ENCODE measurements around the gene RWDD4. TPM values are rescaled to one million over a fixed set of nuclear protein-coding genes. Genes with fewer than 3 reads are reported as not detected.

Gene RWDD4
- total RNA-seq, 4 donors from 2014 or later: 15.1 to 33.9 (median 26.0) TPM

DNA sequence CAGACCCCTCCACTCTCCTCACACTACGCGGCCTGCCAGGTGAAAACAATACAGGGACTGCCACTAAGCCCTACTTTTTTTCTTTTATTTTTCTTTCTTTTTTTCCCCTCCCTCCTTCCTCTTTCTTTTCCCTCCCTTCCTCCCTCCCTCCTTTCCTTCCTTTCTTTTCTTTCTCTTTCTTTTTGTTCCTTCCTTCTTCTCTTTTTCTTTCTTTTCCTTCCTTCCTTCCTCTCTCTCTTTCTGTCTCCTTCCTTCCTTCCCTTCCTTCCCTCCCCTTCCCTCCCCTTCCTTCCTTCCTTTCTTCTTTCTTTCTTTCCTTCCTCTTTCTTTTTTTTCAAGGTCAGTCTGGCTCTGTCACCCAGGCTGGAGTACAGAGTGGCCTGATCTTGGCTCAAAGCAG is 41.9 kb downstream of the RWDD4 start:
- peaks cover 0 to 6% (median 0%) of the 10 kb centered on the region in 3 donors for H3K4me1 ChIP-seq
- no peak for TF ChIP-seq POLR2A (IDR thresholded peaks at IDR 0.05)
- TF ChIP-seq, protein P1, sequence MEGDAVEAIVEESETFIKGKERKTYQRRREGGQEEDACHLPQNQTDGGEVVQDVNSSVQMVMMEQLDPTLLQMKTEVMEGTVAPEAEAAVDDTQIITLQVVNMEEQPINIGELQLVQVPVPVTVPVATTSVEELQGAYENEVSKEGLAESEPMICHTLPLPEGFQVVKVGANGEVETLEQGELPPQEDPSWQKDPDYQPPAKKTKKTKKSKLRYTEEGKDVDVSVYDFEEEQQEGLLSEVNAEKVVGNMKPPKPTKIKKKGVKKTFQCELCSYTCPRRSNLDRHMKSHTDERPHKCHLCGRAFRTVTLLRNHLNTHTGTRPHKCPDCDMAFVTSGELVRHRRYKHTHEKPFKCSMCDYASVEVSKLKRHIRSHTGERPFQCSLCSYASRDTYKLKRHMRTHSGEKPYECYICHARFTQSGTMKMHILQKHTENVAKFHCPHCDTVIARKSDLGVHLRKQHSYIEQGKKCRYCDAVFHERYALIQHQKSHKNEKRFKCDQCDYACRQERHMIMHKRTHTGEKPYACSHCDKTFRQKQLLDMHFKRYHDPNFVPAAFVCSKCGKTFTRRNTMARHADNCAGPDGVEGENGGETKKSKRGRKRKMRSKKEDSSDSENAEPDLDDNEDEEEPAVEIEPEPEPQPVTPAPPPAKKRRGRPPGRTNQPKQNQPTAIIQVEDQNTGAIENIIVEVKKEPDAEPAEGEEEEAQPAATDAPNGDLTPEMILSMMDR (IDR thresholded peaks at IDR 0.05): no peak
- no peaks in the 10 kb centered on the region for H3K9me3 ChIP-seq
- H3K4me3 ChIP-seq: no peak overlapping the region
- H3K27me3 ChIP-seq: peaks cover 0 to 6% (median 0%) of the 10 kb centered on the region in 4 donors
- DNase-seq: no peak
- 92 to 100% methylated on average over 2 of the region's 2 CpGs for WGBS, 2 donors
- intact Hi-C loops (cut with DNase I): no loop called here
- no peak overlapping the region for H3K27ac ChIP-seq
- no peaks in the 10 kb centered on the region for H3K36me3 ChIP-seq

DNA sequence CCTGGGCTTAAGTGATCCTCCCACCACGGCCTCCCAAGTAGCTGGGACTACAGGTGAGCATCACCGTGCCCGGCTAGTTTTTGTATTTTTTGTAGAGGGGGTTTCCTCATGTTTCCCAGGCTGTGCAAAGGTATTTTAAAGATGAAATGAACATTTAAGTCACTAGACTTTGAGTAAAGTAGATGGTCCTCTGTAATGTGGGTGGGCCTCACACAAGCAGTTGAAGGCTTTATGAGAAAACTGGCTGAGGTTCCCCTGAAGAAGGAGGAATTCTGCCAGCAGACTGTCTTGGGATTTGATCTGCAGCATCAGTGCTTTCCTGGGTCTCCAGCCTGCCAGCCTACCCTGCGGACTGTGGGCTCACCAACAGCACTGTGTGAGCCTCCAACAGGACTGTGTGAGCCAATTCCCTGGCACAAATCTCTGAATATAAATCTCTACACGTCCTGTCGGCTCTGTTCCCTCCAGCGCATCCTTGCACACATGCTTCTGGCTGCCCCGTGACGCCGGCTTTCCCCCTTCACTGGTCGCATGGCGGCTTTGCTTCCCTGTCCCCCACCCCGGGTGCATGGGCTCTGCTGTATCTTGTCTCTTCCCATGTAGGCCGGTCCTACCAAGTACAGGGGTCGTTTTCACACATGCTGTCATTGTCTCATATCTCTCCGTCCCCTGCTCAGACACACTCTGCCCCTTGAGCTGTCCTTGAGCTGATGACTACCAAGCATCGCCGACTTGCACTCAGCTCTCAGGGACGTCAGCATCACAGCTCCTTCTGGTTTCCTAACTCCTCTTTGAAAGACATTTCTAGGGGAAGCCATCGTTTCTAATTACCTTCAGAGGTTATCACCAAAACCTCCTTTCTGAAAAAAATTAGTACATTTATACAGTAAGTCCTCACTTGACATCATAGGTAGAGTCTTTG is 46.4 kb downstream of the RWDD4 start:
- Histone ChIP-seq H3K4me3 (no peak overlapping the region), H3K27ac (no peak overlapping the region), H3K27me3 (peaks cover 0 to 6% (median 0%) of the 10 kb centered on the region in 4 donors), H3K36me3 (no peaks in the 10 kb centered on the region), H3K4me1 (peaks cover 0 to 29% (median 6%) of the 10 kb centered on the region in 3 donors), H3K9me3 (no peaks in the 10 kb centered on the region)
- WGBS, 2 donors: 83 to 85% methylated on average over 19 to 20 of the region's 20 CpGs
- no peak for DNase-seq
- no peak for TF ChIP-seq POLR2A (IDR thresholded peaks at IDR 0.05)
- TF ChIP-seq, protein P1 (IDR thresholded peaks at IDR 0.05): no peak
- intact Hi-C loops (cut with DNase I): no loop called here

DNA sequence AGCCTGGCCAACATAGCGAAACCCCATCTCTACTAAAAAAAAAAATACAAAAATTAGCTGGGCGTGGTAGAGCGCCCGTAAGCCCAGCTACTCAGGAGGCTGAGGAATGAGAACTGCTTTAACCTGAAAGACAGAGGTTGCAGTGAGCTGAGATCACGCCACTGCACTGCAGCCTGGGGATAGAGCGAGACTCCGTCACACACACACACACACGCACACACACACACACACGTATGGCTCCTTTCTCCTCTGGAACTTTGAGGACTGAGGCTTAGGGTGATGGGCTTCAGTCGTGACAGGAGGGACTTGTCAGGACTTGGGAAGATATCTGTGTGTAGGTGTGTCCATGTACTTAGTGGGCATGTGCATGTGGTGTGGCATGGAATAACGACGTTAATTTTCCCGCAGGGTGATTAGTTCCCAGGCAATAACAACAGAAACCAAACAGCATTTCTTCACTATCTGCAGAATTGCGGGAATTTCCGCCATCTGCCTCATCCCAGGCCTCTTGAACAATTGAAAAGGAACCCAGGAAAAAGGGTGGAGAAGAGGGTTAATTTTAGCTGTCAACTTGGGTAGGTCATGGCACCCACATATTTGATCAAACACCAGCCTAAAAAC is 47.7 kb downstream of the RWDD4 start:
- WGBS, 2 donors: 86 to 87% methylated on average over 13 to 15 of the region's 15 CpGs
- no peak overlapping the region for H3K27ac ChIP-seq
- no peak for DNase-seq

DNA sequence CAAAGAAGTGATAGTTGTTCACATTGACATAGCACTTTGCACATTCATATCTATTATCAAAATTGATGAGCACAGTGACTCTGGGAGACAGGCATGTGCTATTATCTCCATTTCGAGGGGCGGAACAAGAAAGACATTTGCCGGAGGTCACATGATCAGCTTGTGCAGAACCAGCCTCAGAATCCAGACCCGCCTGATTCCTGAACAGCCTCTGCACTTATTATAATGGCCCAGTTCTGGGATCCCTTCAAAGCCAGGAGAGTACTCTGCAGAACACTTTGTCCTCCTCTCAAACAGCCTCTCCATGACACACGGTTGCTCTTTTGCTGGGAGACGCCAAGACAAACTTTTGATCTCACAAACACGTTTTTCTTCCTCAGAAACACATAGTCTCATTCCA is 48.4 kb downstream of the RWDD4 start:
- Histone ChIP-seq H3K9me3 (no peaks in the 10 kb centered on the region), H3K4me3 (no peak overlapping the region), H3K36me3 (no peaks in the 10 kb centered on the region), H3K4me1 (peaks cover 0 to 38% (median 15%) of the 10 kb centered on the region in 3 donors), H3K27ac (no peak overlapping the region), H3K27me3 (peaks cover 0 to 11% (median 0%) of the 10 kb centered on the region in 4 donors)
- 61 to 71% methylated on average over 7 of the region's 7 CpGs for WGBS, 2 donors
- no peak for TF ChIP-seq POLR2A (IDR thresholded peaks at IDR 0.05)
- TF ChIP-seq, protein P1 (IDR thresholded peaks at IDR 0.05): no peak
- intact Hi-C loops (cut with DNase I): no loop called here
- no peak for DNase-seq

More for the DNA sequence above, 47.7 kb downstream of the RWDD4 start:
- peaks cover 0 to 38% (median 15%) of the 10 kb centered on the region in 3 donors for H3K4me1 ChIP-seq
- no peak for TF ChIP-seq POLR2A (IDR thresholded peaks at IDR 0.05)
- TF ChIP-seq, protein P1 (IDR thresholded peaks at IDR 0.05): no peak
- H3K27me3 ChIP-seq: peaks cover 0 to 11% (median 0%) of the 10 kb centered on the region in 4 donors
- H3K4me3 ChIP-seq: no peak overlapping the region
- H3K9me3 ChIP-seq: no peaks in the 10 kb centered on the region
- no peaks in the 10 kb centered on the region for H3K36me3 ChIP-seq
- intact Hi-C loops (cut with DNase I): no loop called here

DNA sequence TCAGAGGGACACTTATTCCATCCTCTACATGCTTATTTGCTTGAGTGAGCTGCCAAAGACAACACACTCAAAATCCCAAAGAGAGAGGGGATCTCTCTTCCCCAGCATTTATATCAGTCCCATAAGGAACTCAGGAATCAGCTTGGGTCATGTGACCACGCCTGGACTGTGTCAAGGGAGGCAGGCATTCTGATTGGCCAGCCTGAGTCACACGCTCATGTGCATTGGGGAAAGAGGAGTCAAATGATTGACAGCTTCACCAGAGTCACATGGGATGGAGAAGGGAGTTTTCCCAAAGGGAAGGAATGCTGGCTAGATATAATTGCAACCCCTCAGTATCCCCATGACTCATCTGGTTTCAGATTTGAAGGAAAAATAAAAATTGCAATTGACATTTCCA is 49.0 kb downstream of the RWDD4 start:
- Histone ChIP-seq H3K36me3 (no peaks in the 10 kb centered on the region), H3K9me3 (no peaks in the 10 kb centered on the region), H3K4me3 (no peak overlapping the region), H3K4me1 (peaks cover 0 to 38% (median 15%) of the 10 kb centered on the region in 3 donors), H3K27ac (no peak overlapping the region), H3K27me3 (peaks cover 0 to 11% (median 0%) of the 10 kb centered on the region in 4 donors)
- no peak for TF ChIP-seq POLR2A (IDR thresholded peaks at IDR 0.05)
- TF ChIP-seq, protein P1 (IDR thresholded peaks at IDR 0.05): no peak
- 97 to 100% methylated on average over 2 of the region's 2 CpGs for WGBS, 2 donors
- DNase-seq: no peak
- intact Hi-C loops (cut with DNase I): no loop called here

All from esophagus squamous epithelium (tissue), 5 donors.